Activated CD4-positive, alpha-beta T cell treated with anti-CD3 and anti-CD28 coated beads, Interleukin-2, amount 10 ng/mL, durations not matched to agents 7 days and 5 days (primary cell): Measurements from ENCODE around the gene FBXW11. TPM values are rescaled to one million over a fixed set of nuclear protein-coding genes. Genes with fewer than 3 reads are reported as not detected.
"Not testable (repeated sequence)": the region's sequence is repeated elsewhere in the genome, so short reads cannot be mapped to it uniquely, and the experiment has no call there.

Source experiments
- CTCF ChIA-PET: fragments of 350-600 bp; sonication (Branson Sonifier 250); formaldehyde crosslinking; loops from one replicate; lab custom pipeline; 2021; ENCODE audit warnings: antibody characterized with exemption; lab: Charles Lee
- POLR2A ChIA-PET: fragments of 350-600 bp; sonication (Branson Sonifier 250); formaldehyde crosslinking; loops from one replicate; lab custom pipeline; 2021; ENCODE audit warnings: antibody characterized with exemption; lab: Charles Lee
- DNase-seq: peaks from one replicate; pipeline ENCODE4 v3.0.0-alpha.2; 2020
- H3K27ac Mint-ChIP-seq: one replicate; pipeline ENCODE4 v1.8.0; 2021; ENCODE audit warnings: mild to moderate bottlenecking, moderate library complexity, mixed read lengths
- H3K27me3 Mint-ChIP-seq: one replicate; pipeline ENCODE4 v1.8.0; 2021; ENCODE audit warnings: mixed read lengths
- H3K36me3 Mint-ChIP-seq: one replicate; pipeline ENCODE4 v1.8.0; 2021; ENCODE audit warnings: low read depth, mixed read lengths
- H3K4me1 Mint-ChIP-seq: one replicate; pipeline ENCODE4 v1.8.0; 2021; ENCODE audit warnings: mixed read lengths
- H3K4me3 Mint-ChIP-seq: one replicate; pipeline ENCODE4 v1.8.0; 2021; ENCODE audit warnings: mild to moderate bottlenecking, moderate library complexity, mixed read lengths
- H3K9me3 Mint-ChIP-seq: one replicate; pipeline ENCODE4 v1.8.0; 2021; ENCODE audit warnings: mixed read lengths
- total RNA-seq, 2 experiments: library from RNA; stranded (reverse); gene quantifications; one replicate each; pipeline ENCODE4 v1.2.3, GENCODE V29; 2021

FBXW11 gene
- total RNA-seq, 2 experiments from 2014 or later, result 27.3 to 27.5 TPM

- CTCF ChIA-PET, result interaction anchor here (0.6 kb wide), 1 partner anchor 590 kb away, joined by 3 read pairs; no protein-coding TSS in a partner anchor
- POLR2A ChIA-PET, result no interaction called here
- H3K4me3 Mint-ChIP-seq, result no peak overlapping the region
- H3K27ac Mint-ChIP-seq, result no peak overlapping the region
- no peaks in the 10 kb centered on the region for H3K27me3 Mint-ChIP-seq
- peaks cover 29% of the 10 kb centered on the region for H3K4me1 Mint-ChIP-seq
- H3K9me3 Mint-ChIP-seq, result no peaks in the 10 kb centered on the region
- DNase-seq, result no peak
- H3K36me3 Mint-ChIP-seq, result peaks cover 2% of the 10 kb centered on the region
Observed at GRCh38 chr5:171956314-171956713, 50.1 kb downstream of the FBXW11 start.

- POLR2A ChIA-PET, result no interaction called here
Observed at GRCh38 chr5:171955761-171956160, 50.7 kb downstream of the FBXW11 start.

GRCh38 chr5:171954721-171955120 lies 51.7 kb downstream of the FBXW11 start:
- no peaks in the 10 kb centered on the region for H3K27me3 Mint-ChIP-seq
- no peak for DNase-seq
- H3K27ac Mint-ChIP-seq, result no peak overlapping the region
- POLR2A ChIA-PET, result no interaction called here
- peaks cover 24% of the 10 kb centered on the region for H3K4me1 Mint-ChIP-seq
- CTCF ChIA-PET, result interaction anchor here (1.0 kb wide), 1 partner anchor 12 kb away, joined by 4 read pairs; no protein-coding TSS in a partner anchor
- H3K9me3 Mint-ChIP-seq, result no peaks in the 10 kb centered on the region
- H3K4me3 Mint-ChIP-seq, result no peak overlapping the region
- H3K36me3 Mint-ChIP-seq, result no peaks in the 10 kb centered on the region

More at GRCh38 chr5:171955761-171956160, 50.7 kb downstream of the FBXW11 start:
- no peak for DNase-seq
- H3K4me1 Mint-ChIP-seq, result peaks cover 24% of the 10 kb centered on the region
- CTCF ChIA-PET, result no interaction called here
- no peak overlapping the region for H3K27ac Mint-ChIP-seq
- no peaks in the 10 kb centered on the region for H3K9me3 Mint-ChIP-seq
- no peaks in the 10 kb centered on the region for H3K27me3 Mint-ChIP-seq
- H3K4me3 Mint-ChIP-seq, result no peak overlapping the region
- peaks cover 2% of the 10 kb centered on the region for H3K36me3 Mint-ChIP-seq

GRCh38 chr5:171953860-171954701 lies 52.4 kb downstream of the FBXW11 start:
- Mint-ChIP-seq H3K4me1 (peaks cover 24% of the 10 kb centered on the region), H3K27me3 (no peaks in the 10 kb centered on the region), H3K36me3 (no peaks in the 10 kb centered on the region), H3K27ac (no peak overlapping the region), H3K4me3 (no peak overlapping the region), H3K9me3 (no peaks in the 10 kb centered on the region)
- CTCF ChIA-PET, result interaction anchor here (1.0 kb wide), 1 partner anchor 12 kb away, joined by 4 read pairs; no protein-coding TSS in a partner anchor
- no peak for DNase-seq
- POLR2A ChIA-PET, result no interaction called here

GRCh38 chr5:171952021-171952420 lies 54.4 kb downstream of the FBXW11 start:
- Mint-ChIP-seq H3K27me3 (no peaks in the 10 kb centered on the region), H3K4me3 (no peak overlapping the region), H3K36me3 (peaks cover 1% of the 10 kb centered on the region), H3K4me1 (peaks cover 5% of the 10 kb centered on the region), H3K27ac (no peak overlapping the region), H3K9me3 (no peaks in the 10 kb centered on the region)
- ChIA-PET POLR2A (no interaction called here), CTCF (interaction anchor here (1.2 kb wide), 1 partner anchor 9 kb away, joined by 3 read pairs; no protein-coding TSS in a partner anchor)
- DNase-seq, result no peak

- Mint-ChIP-seq H3K36me3 (peaks cover 1% of the 10 kb centered on the region), H3K9me3 (no peaks in the 10 kb centered on the region), H3K4me1 (peaks cover under 1% of the 10 kb centered on the region), H3K4me3 (no peak overlapping the region), H3K27me3 (no peaks in the 10 kb centered on the region), H3K27ac (no peak overlapping the region)
- no peak for DNase-seq
- CTCF ChIA-PET, result interaction anchor here (0.6 to 1.2 kb wide), 2 partner anchors 10 to 838 kb away, joined by 3 read pairs; no protein-coding TSS in a partner anchor
- POLR2A ChIA-PET, result no interaction called here
Observed at GRCh38 chr5:171951218-171951617, 55.2 kb downstream of the FBXW11 start.

GRCh38 chr5:171946000-171946781 lies 60.2 kb downstream of the FBXW11 start:
- no peak overlapping the region for H3K27ac Mint-ChIP-seq
- no peak overlapping the region for H3K4me3 Mint-ChIP-seq
- peaks cover 11% of the 10 kb centered on the region for H3K4me1 Mint-ChIP-seq
- no peaks in the 10 kb centered on the region for H3K9me3 Mint-ChIP-seq
- CTCF ChIA-PET, result interaction anchor here (0.7 kb wide), 1 partner anchor 99 kb away, joined by 4 read pairs; no protein-coding TSS in a partner anchor
- H3K36me3 Mint-ChIP-seq, result peaks cover 6% of the 10 kb centered on the region
- H3K27me3 Mint-ChIP-seq, result no peaks in the 10 kb centered on the region
- DNase-seq, result no peak
- POLR2A ChIA-PET, result no interaction called here

GRCh38 chr5:171945476-171945875 lies 61.0 kb downstream of the FBXW11 start:
- Mint-ChIP-seq H3K4me3 (no peak overlapping the region), H3K27me3 (no peaks in the 10 kb centered on the region), H3K4me1 (peaks cover 14% of the 10 kb centered on the region), H3K36me3 (peaks cover 6% of the 10 kb centered on the region), H3K9me3 (no peaks in the 10 kb centered on the region), H3K27ac (no peak overlapping the region)
- ChIA-PET POLR2A (no interaction called here), CTCF (no interaction called here)
- DNase-seq, result no peak

GRCh38 chr5:171945066-171945465 lies 61.4 kb downstream of the FBXW11 start:
- ChIA-PET CTCF (no interaction called here), POLR2A (no interaction called here)
- Mint-ChIP-seq H3K4me3 (no peak overlapping the region), H3K27ac (no peak overlapping the region), H3K4me1 (peaks cover 16% of the 10 kb centered on the region), H3K36me3 (peaks cover 6% of the 10 kb centered on the region), H3K27me3 (no peaks in the 10 kb centered on the region), H3K9me3 (no peaks in the 10 kb centered on the region)
- DNase-seq, result no peak

GRCh38 chr5:171942112-171942516 lies 64.3 kb downstream of the FBXW11 start:
- CTCF ChIA-PET, H3K27me3 Mint-ChIP-seq, DNase-seq, H3K27ac Mint-ChIP-seq, POLR2A ChIA-PET, H3K36me3 Mint-ChIP-seq, H3K4me3 Mint-ChIP-seq, H3K9me3 Mint-ChIP-seq: not testable (repeated sequence)
- peaks cover 16% of the 10 kb centered on the region for H3K4me1 Mint-ChIP-seq

- CTCF ChIA-PET, H3K36me3 Mint-ChIP-seq, H3K9me3 Mint-ChIP-seq: not testable (repeated sequence)
Observed at GRCh38 chr5:171941675-171942074, 64.8 kb downstream of the FBXW11 start.

GRCh38 chr5:171941275-171941674 lies 65.2 kb downstream of the FBXW11 start:
- DNase-seq, H3K27me3 Mint-ChIP-seq, H3K9me3 Mint-ChIP-seq, H3K27ac Mint-ChIP-seq, CTCF ChIA-PET, H3K36me3 Mint-ChIP-seq, H3K4me3 Mint-ChIP-seq, POLR2A ChIA-PET: not testable (repeated sequence)
- H3K4me1 Mint-ChIP-seq, result peaks cover 16% of the 10 kb centered on the region

More at GRCh38 chr5:171941675-171942074, 64.8 kb downstream of the FBXW11 start:
- POLR2A ChIA-PET, DNase-seq, H3K27me3 Mint-ChIP-seq, H3K4me3 Mint-ChIP-seq, H3K27ac Mint-ChIP-seq: not testable (repeated sequence)
- H3K4me1 Mint-ChIP-seq, result peaks cover 16% of the 10 kb centered on the region

GRCh38 chr5:171939951-171940350 lies 66.5 kb downstream of the FBXW11 start:
- Mint-ChIP-seq H3K27me3 (no peaks in the 10 kb centered on the region), H3K4me3 (no peak overlapping the region), H3K36me3 (peaks cover 4% of the 10 kb centered on the region), H3K27ac (no peak overlapping the region), H3K4me1 (peaks cover 16% of the 10 kb centered on the region), H3K9me3 (no peaks in the 10 kb centered on the region)
- POLR2A ChIA-PET, result no interaction called here
- CTCF ChIA-PET, result no interaction called here
- no peak for DNase-seq
